Bronchial epithelial cell (primary cell): Measurements from ENCODE around the gene CRTAP. TPM values are rescaled to one million over a fixed set of nuclear protein-coding genes. Genes with fewer than 3 reads are reported as not detected.
"Not testable (repeated sequence)": the region's sequence is repeated elsewhere in the genome, so short reads cannot be mapped to it uniquely, and the experiment has no call there.

Source experiments
- DNase-seq: peaks from one replicate; pipeline ENCODE4 v3.0.0-alpha.2; 2010; ENCODE audit warnings: low read depth
- FAIRE-seq: peaks from 2 replicates; lab custom pipeline; 2011; peaks lifted over from hg19 to GRCh38; lab: Jason Lieb, UNC
- H3K27me3 ChIP-seq: 2 replicates; pipeline ENCODE4 v1.5.1; 2011; ENCODE audit warnings: low read length; ENCODE audit not compliant: control insufficient read depth, insufficient read depth
- H3K36me3 ChIP-seq: 2 replicates; pipeline ENCODE4 v1.5.1; 2011; ENCODE audit warnings: low read length; ENCODE audit not compliant: control insufficient read depth, insufficient read depth
- H3K4me3 ChIP-seq: 2 replicates; pipeline ENCODE4 v1.5.1; 2011; ENCODE audit warnings: mild to moderate bottlenecking, low read depth, low read length, control low read depth
- CTCF ChIP-seq: IDR thresholded peaks from 2 replicates; pipeline ENCODE4 v1.5.1; 2011; ENCODE audit warnings: mild to moderate bottlenecking, moderate library complexity, low read length, control low read depth, inconsistent platforms; ENCODE audit not compliant: insufficient read depth, severe bottlenecking
- total RNA-seq: library from RNA; depleted of rRNA; stranded (reverse); fragments of >200 nt; gene quantifications from 2 replicates; pipeline ENCODE4 v1.2.1, GENCODE V29; 2014

The CRTAP gene
- total RNA-seq, 1 donor from 2014 or later, result 155 TPM

DNA sequence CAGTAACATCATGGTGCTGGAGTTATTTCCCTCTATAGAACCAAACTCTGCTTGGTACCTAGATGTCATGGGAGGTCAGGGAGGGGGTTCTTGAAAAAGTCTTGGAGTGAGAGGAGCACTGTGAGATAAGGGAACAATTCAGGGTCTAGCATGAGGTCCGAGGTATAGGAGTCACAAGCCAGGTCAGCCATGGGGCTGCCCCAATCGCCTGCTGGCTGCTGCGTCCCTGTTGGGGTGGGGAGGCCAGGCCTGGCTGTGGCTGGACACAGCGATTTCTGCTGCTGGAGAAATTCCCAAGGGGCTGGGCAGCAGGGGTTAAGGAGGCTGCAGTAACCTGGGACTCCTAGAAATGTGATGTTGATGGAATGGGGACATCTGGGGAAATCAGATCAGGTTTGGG, 59.9 kb downstream of the CRTAP start:
- Histone ChIP-seq H3K27me3 (no peaks in the 10 kb centered on the region), H3K4me3 (no peak overlapping the region), H3K36me3 (no peaks in the 10 kb centered on the region)
- TF ChIP-seq CTCF, result no peak
- FAIRE-seq, result no peak
- no peak for DNase-seq

DNA sequence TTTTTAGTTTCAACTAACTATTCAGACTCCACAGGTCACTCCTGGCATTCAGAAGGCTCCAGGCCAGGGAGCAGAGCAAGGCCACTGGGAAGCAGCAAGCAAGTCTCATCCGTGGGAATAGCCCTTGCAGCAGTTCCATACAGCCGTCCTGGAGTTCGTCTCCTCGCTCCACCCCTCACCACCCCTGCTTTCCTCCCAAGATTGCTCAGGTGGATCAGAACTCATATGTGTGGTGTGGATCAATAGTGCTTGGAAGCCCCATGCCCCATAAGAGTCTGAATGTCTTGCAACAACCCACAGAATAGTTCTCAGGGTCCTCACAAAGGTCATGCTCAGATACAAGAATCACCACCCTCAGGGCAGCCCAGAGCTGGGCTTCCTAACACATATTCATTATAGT, 60.3 kb downstream of the CRTAP start:
- TF ChIP-seq CTCF, result no peak
- FAIRE-seq (no peak), DNase-seq (no peak)

GRCh38 chr3:33174711-33175414, 61.0 kb downstream of the CRTAP start:
- H3K4me3 ChIP-seq, result no peak overlapping the region
- H3K36me3 ChIP-seq, result no peaks in the 10 kb centered on the region
- no peak for DNase-seq
- TF ChIP-seq CTCF, result no peak
- H3K27me3 ChIP-seq, result no peaks in the 10 kb centered on the region
- no peak for FAIRE-seq

More for the DNA sequence above, 60.3 kb downstream of the CRTAP start:
- H3K36me3 ChIP-seq, result no peaks in the 10 kb centered on the region
- no peaks in the 10 kb centered on the region for H3K27me3 ChIP-seq
- H3K4me3 ChIP-seq, result no peak overlapping the region

DNA sequence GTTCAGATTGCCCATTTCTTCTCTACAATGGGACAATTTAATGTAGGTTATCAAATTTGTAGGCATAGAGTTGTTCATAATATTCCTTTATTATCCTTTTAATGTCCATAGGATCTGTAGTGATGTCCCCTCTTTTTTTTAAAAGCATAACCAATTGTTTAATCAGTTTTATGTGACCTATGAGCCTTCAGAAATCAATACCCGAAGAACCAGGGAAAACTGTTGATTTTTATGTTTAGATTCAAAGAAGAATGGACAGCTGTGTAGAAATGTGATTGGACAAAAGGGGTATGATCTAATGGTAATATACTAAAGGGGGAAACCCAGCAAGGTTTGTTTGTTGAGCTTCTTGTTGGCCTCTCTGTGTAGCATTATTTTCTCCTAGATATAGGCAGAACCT, 65.3 kb downstream of the CRTAP start:
- DNase-seq (no peak), FAIRE-seq (no peak)
- TF ChIP-seq CTCF, result no peak
- Histone ChIP-seq H3K4me3 (no peak overlapping the region), H3K27me3 (no peaks in the 10 kb centered on the region), H3K36me3 (no peaks in the 10 kb centered on the region)

DNA sequence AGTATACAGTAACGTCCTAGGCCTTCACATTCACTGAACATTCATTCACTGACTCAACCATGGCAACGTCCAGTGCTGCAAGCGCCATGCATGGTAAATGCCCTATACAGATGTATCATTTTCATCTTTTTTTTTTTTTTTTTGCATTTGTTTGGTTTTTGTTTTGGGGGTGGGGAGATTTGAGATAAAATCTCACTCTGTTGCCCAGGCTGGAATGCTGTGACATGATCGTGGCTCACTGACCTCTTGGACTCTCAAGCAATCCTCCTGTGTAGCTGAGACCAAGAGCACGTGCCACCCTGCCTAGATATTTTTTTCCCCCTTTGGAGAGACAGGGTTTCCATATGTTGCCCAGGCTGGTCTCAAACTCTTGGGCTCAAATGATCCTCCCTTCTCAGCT, 67.4 kb downstream of the CRTAP start:
- DNase-seq (no peak), FAIRE-seq (no peak)
- H3K4me3 ChIP-seq, result no peak overlapping the region

DNA sequence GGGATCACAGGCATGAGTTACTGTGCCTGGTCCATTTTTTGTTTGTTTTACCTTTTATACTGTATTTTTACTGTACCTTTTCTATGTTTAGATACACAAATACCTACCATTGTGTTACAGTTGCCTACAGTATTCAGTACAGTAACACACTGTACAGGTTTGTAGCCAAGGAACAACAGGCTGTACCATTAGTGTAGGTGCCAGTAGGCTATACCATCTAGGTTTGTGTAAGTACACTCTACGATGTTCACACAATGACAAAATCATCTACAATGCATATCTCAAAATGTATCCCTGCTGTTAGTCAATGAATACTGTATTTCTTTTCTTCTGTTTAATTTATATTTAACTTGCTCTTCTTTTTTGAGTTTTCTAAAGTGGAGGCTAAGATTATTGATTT, 67.8 kb downstream of the CRTAP start:
- not testable (repeated sequence) for H3K27me3 ChIP-seq, FAIRE-seq, DNase-seq, H3K4me3 ChIP-seq, H3K36me3 ChIP-seq

More for the DNA sequence above, 67.4 kb downstream of the CRTAP start:
- Histone ChIP-seq H3K27me3 (no peaks in the 10 kb centered on the region), H3K36me3 (no peaks in the 10 kb centered on the region)
- no peak for TF ChIP-seq CTCF
